CD4-positive, alpha-beta T cell (primary cell): ENCODE measurements around the gene TBC1D22A. TPM values are rescaled to one million over a fixed set of nuclear protein-coding genes. Genes with fewer than 3 reads are reported as not detected.

Source experiments
- ATAC-seq: fragments of 200-7000 bp; cut with Tn5 transposase; one replicate; pipeline ENCODE4 v1.10.0; 2022; ENCODE audit warnings: mild to moderate bottlenecking; ENCODE audit not compliant: poor library complexity
- CTCF ChIA-PET: fragments of 350-600 bp; sonication (Branson Sonifier 250); formaldehyde crosslinking; loops from one replicate; lab custom pipeline; 2021; ENCODE audit warnings: antibody characterized with exemption, inconsistent platforms; lab: Charles Lee
- POLR2A ChIA-PET: fragments of 350-600 bp; sonication (Branson Sonifier 250); formaldehyde crosslinking; loops from one replicate; lab custom pipeline; 2021; ENCODE audit warnings: antibody characterized with exemption, inconsistent platforms; lab: Charles Lee
- DNase-seq, 14 experiments: peaks; one replicate each; pipeline ENCODE4 v3.0.0-alpha.2; 2013 to 2020; ENCODE audit warnings: mixed read lengths in 2 of 14
- H3K27ac ChIP-seq, 2 donors: one replicate each; pipeline versions ENCODE4 v1.5.1 to v1.7.0; 2013; ENCODE audit warnings: low read length in 2 of 2, low read depth in 1 of 2, mild to moderate bottlenecking in 1 of 2
- H3K27me3 ChIP-seq, 2 experiments: 1 replicate in 1 of 2; 2 replicates in 1 of 2; pipeline versions ENCODE4 v1.6.1 to v1.7.0; 2013; ENCODE audit warnings: low read length in 2 of 2, control low read depth in 1 of 2, mild to moderate bottlenecking in 1 of 2, moderate library complexity in 1 of 2; ENCODE audit not compliant: insufficient read depth in 2 of 2, control insufficient read depth in 1 of 2
- H3K36me3 ChIP-seq: one replicate; pipeline ENCODE4 v1.6.1; 2013; ENCODE audit warnings: low read length, control low read depth; ENCODE audit not compliant: insufficient read depth
- H3K4me1 ChIP-seq: one replicate; pipeline ENCODE4 v1.6.1; 2013; ENCODE audit warnings: low read length, control low read depth; ENCODE audit not compliant: insufficient read depth
- H3K4me3 ChIP-seq: one replicate; pipeline ENCODE4 v1.5.1; 2013; ENCODE audit warnings: mild to moderate bottlenecking, low read length, moderate library complexity
- H3K9me3 ChIP-seq, 2 experiments: 1 replicate in 1 of 2; 2 replicates in 1 of 2; pipeline versions ENCODE4 v1.6.1 to v1.7.0; 2013; ENCODE audit warnings: low read length in 2 of 2, mild to moderate bottlenecking in 2 of 2, control low read depth in 1 of 2, moderate library complexity in 1 of 2; ENCODE audit not compliant: control insufficient read depth in 1 of 2, insufficient read depth in 1 of 2
- H3K27ac Mint-ChIP-seq: one replicate; pipeline ENCODE4 v1.8.0; 2020; ENCODE audit warnings: mixed read lengths
- H3K27me3 Mint-ChIP-seq: one replicate; pipeline ENCODE4 v1.8.0; 2021; ENCODE audit warnings: mixed read lengths
- H3K36me3 Mint-ChIP-seq: one replicate; pipeline ENCODE4 v1.8.0; 2021; ENCODE audit warnings: low read depth, mixed read lengths
- H3K4me1 Mint-ChIP-seq: one replicate; pipeline ENCODE4 v1.8.0; 2021; ENCODE audit warnings: low read depth, mixed read lengths
- H3K4me3 Mint-ChIP-seq: one replicate; pipeline ENCODE4 v1.8.0; 2020; ENCODE audit warnings: mild to moderate bottlenecking, mixed read lengths
- H3K9me3 Mint-ChIP-seq: one replicate; pipeline ENCODE4 v1.8.0; 2020; ENCODE audit warnings: mixed read lengths
- CTCF ChIP-seq: fragments of 200-600 bp; IDR thresholded peaks from one replicate; pipeline ENCODE4 v1.8.0; 2022; ENCODE audit warnings: antibody characterized with exemption, mild to moderate bottlenecking
- intact Hi-C, 2 experiments: fragments of 100-400 bp; cut with DNase I in 1 of 2; cut with micrococcal nuclease in 1 of 2; formaldehyde crosslinking; loops; one replicate each; pipeline versions ENCODE4 v1.15.1 to v1.9.0; 2023 to 2025; cut with DNase I, micrococcal nuclease
- total RNA-seq, 174 experiments: library from RNA in 2 of 174; stranded (reverse) in 2 of 174; gene quantifications; one replicate each; pipeline ENCODE4 v1.2.3 and lab custom pipeline; 2021 to 2026

The TBC1D22A gene
- total RNA-seq, 2 experiments from 2014 or later, result 27.1 to 31.7 TPM

GRCh38 chr22:46742576-46743221, 19.8 kb upstream of the TBC1D22A start:
- TF ChIP-seq CTCF, result no peak
- Histone ChIP-seq H3K9me3 (peaks cover 0 to 7% of the 10 kb centered on the region in 2 experiments), H3K27ac (no peak overlapping the region), H3K4me3 (no peak overlapping the region), H3K36me3 (no peaks in the 10 kb centered on the region), H3K4me1 (peaks cover 15% of the 10 kb centered on the region), H3K27me3 (no peaks in the 10 kb centered on the region)
- H3K9me3 Mint-ChIP-seq, result no peaks in the 10 kb centered on the region
- POLR2A ChIA-PET, result interaction anchor here (2.2 kb wide), 1 partner anchor 20 kb away, joined by 9 read pairs; the partner anchor contains the start of gene TBC1D22A
- DNase-seq (no peak), ATAC-seq (no peak)
- H3K36me3 Mint-ChIP-seq, result peaks cover 6% of the 10 kb centered on the region
- intact Hi-C loops, result no loop called here
- H3K4me1 Mint-ChIP-seq, result peaks cover 19% of the 10 kb centered on the region
- peak overlapping the region; percentile 99 for H3K27ac Mint-ChIP-seq
- no peaks in the 10 kb centered on the region for H3K27me3 Mint-ChIP-seq
- no peak overlapping the region for H3K4me3 Mint-ChIP-seq
- CTCF ChIA-PET, result interaction anchor here (0.5 to 4.6 kb wide), 3 partner anchors 16 to 61 kb away, joined by 3 to 58 read pairs (median 4); no protein-coding TSS in a partner anchor

- intact Hi-C loops, result no loop called here
- Mint-ChIP-seq H3K4me3 (no peak overlapping the region), H3K27ac (peak overlapping the region; percentile 72), H3K36me3 (no peaks in the 10 kb centered on the region), H3K27me3 (no peaks in the 10 kb centered on the region), H3K4me1 (peaks cover 24% of the 10 kb centered on the region), H3K9me3 (no peaks in the 10 kb centered on the region)
- no peaks in the 10 kb centered on the region for H3K27me3 ChIP-seq
- H3K4me3 ChIP-seq, result no peak overlapping the region
- no peak for ATAC-seq
- DNase-seq, result no peak
- ChIA-PET CTCF (interaction anchor here (2.9 kb wide), 1 partner anchor 14 kb away, joined by 8 read pairs; no protein-coding TSS in a partner anchor), POLR2A (interaction anchor here (1.3 kb wide), 1 partner anchor 18 kb away, joined by 4 read pairs; the partner anchor contains the start of gene TBC1D22A)
- H3K27ac ChIP-seq, result no peak overlapping the region
- H3K4me1 ChIP-seq, result peaks cover 23% of the 10 kb centered on the region
- H3K9me3 ChIP-seq, result peaks cover 0 to 7% of the 10 kb centered on the region in 2 experiments
- TF ChIP-seq CTCF, result no peak
- no peaks in the 10 kb centered on the region for H3K36me3 ChIP-seq
Measured at GRCh38 chr22:46744581-46744980, 17.9 kb upstream of the TBC1D22A start.

GRCh38 chr22:46746192-46746591, 16.3 kb upstream of the TBC1D22A start:
- ATAC-seq (no peak), DNase-seq (no peak)
- Histone ChIP-seq H3K4me1 (peaks cover 35% of the 10 kb centered on the region), H3K36me3 (no peaks in the 10 kb centered on the region), H3K4me3 (no peak overlapping the region), H3K9me3 (peaks cover 0 to 7% of the 10 kb centered on the region in 2 experiments), H3K27ac (peak overlapping the region in 1 of 2 donors; percentile 5), H3K27me3 (no peaks in the 10 kb centered on the region)
- H3K4me1 Mint-ChIP-seq, result peaks cover 32% of the 10 kb centered on the region
- no peak for TF ChIP-seq CTCF
- H3K27ac Mint-ChIP-seq, result peak overlapping the region; percentile 81
- POLR2A ChIA-PET, result no interaction called here
- H3K4me3 Mint-ChIP-seq, result peak overlapping the region; percentile 20
- no peaks in the 10 kb centered on the region for H3K36me3 Mint-ChIP-seq
- CTCF ChIA-PET, result interaction anchor here (2.9 kb wide), 1 partner anchor 13 kb away, joined by 8 read pairs; no protein-coding TSS in a partner anchor
- no peaks in the 10 kb centered on the region for H3K27me3 Mint-ChIP-seq
- intact Hi-C loops, result no loop called here
- no peaks in the 10 kb centered on the region for H3K9me3 Mint-ChIP-seq
